HepG2 (cell line): ENCODE measurements around the gene USP12. TPM values are rescaled to one million over a fixed set of nuclear protein-coding genes. Genes with fewer than 3 reads are reported as not detected.

ENCODE experiments used
- ATAC-seq: fragments of 200-7000 bp; cut with Tn5 transposase; 3 replicates; pipeline ENCODE4 v1.9.1; 2020; ENCODE audit warnings: mild to moderate bottlenecking, moderate library complexity
- BruUV-seq: library from RNA; stranded (reverse); fragments of 400-500 nt; replicated peaks from 2 replicates; lab custom pipeline; 2021; lab: Mats Ljungman, UMichigan
- CTCF ChIA-PET: fragments of 300-600 bp; formaldehyde crosslinking; extraction: SDS; loops from one replicate; lab custom pipeline; 2021; ENCODE audit warnings: low total read pairs, inconsistent platforms, low intra/inter-chr PET ratio; lab: Yijun Ruan, JAX
- POLR2A ChIA-PET: fragments of 350-600 bp; sonication (Branson Sonifier 250); formaldehyde crosslinking; loops from one replicate; lab custom pipeline; 2020; ENCODE audit warnings: antibody characterized with exemption, inconsistent platforms; lab: Yijun Ruan, JAX
- DNase-seq: peaks from one replicate; pipeline ENCODE4 v3.0.0-alpha.2; 2015; ENCODE audit warnings: low spot score
- FAIRE-seq: peaks from 3 replicates; lab custom pipeline; 2011; peaks lifted over from hg19 to GRCh38; lab: Jason Lieb, UNC
- H2AFZ ChIP-seq: one replicate; pipeline ENCODE4 v1.6.1; 2011; ENCODE audit warnings: low read length, inconsistent platforms
- H3K27ac ChIP-seq: fragments of 300-600 bp; 3 replicates; pipeline ENCODE4 v1.8.0; 2011; ENCODE audit warnings: mixed run types, mild to moderate bottlenecking, mixed read lengths, low read length, inconsistent platforms; ENCODE audit not compliant: insufficient read depth; ENCODE audit errors: extremely low read length
- H3K27me3 ChIP-seq, 2 experiments: fragments of 200-600 bp in 1 of 2; 2 replicates in 1 of 2; 3 replicates in 1 of 2; pipeline versions ENCODE4 v1.6.0 to v1.8.0; 2011; ENCODE audit warnings: low read length in 2 of 2, mild to moderate bottlenecking in 2 of 2, moderate library complexity in 2 of 2, inconsistent platforms in 1 of 2; ENCODE audit not compliant: insufficient read depth in 2 of 2, control insufficient read depth in 1 of 2
- H3K36me3 ChIP-seq, 2 experiments: fragments of 200-600 bp in 1 of 2; replicated peaks in 1 of 2; 2 replicates in 1 of 2; 3 replicates in 1 of 2; pipeline versions ENCODE4 v1.5.1 to v1.8.0; 2011; ENCODE audit warnings: low read length in 2 of 2, inconsistent platforms in 1 of 2; ENCODE audit not compliant: insufficient read depth in 2 of 2, control insufficient read depth in 1 of 2
- H3K4me1 ChIP-seq: 2 replicates; pipeline ENCODE4 v1.5.1; 2012; ENCODE audit warnings: low read length, inconsistent platforms; ENCODE audit not compliant: insufficient read depth
- H3K4me2 ChIP-seq: 2 replicates; pipeline ENCODE4 v1.6.0; 2011; ENCODE audit warnings: low read depth, low read length, inconsistent platforms
- H3K4me3 ChIP-seq, 3 experiments: fragments of 200-600 bp in 1 of 3; sonication (generic), shearing (Covaris generic) in 1 of 3; replicated peaks in 1 of 3; 2 replicates each; pipeline ENCODE4 v1.5.1; 2011 to 2016; ENCODE audit warnings: low read length in 3 of 3, inconsistent platforms in 2 of 3, low read depth in 2 of 3, mild to moderate bottlenecking in 2 of 3, control low read depth in 1 of 3, mixed read lengths in 1 of 3; ENCODE audit not compliant: insufficient read depth in 1 of 3
- H3K79me2 ChIP-seq: one replicate; pipeline ENCODE4 v1.6.1; 2011; ENCODE audit warnings: low read length, inconsistent platforms; ENCODE audit not compliant: insufficient read depth
- H3K9ac ChIP-seq: 2 replicates; pipeline ENCODE4 v1.6.0; 2011; ENCODE audit warnings: mild to moderate bottlenecking, low read depth, low read length, inconsistent platforms; ENCODE audit not compliant: insufficient read depth
- H3K9me3 ChIP-seq: 2 replicates; pipeline ENCODE4 v1.5.1; 2012; ENCODE audit warnings: mild to moderate bottlenecking, low read length
- H4K20me1 ChIP-seq: 2 replicates; pipeline ENCODE4 v1.6.0; 2011; ENCODE audit warnings: inconsistent platforms, mild to moderate bottlenecking, low read length, moderate library complexity; ENCODE audit not compliant: insufficient read depth
- ADNP ChIP-seq: sonication (generic); formaldehyde crosslinking; IDR thresholded peaks from 2 replicates; pipeline ENCODE4 v1.4.0; 2020; ENCODE audit warnings: missing genetic modification reagents
- CEBPB ChIP-seq: IDR thresholded peaks from 2 replicates; pipeline ENCODE4 v1.6.1; 2011; ENCODE audit warnings: low read depth, low read length, improper control_type of control experiment, borderline replicate concordance
- CEBPG ChIP-seq: IDR thresholded peaks from 2 replicates; pipeline ENCODE4 v1.6.1; 2016
- DNMT1 ChIP-seq: sonication (generic); formaldehyde crosslinking; IDR thresholded peaks from 2 replicates; pipeline ENCODE4 v1.5.1; 2020; ENCODE audit warnings: mild to moderate bottlenecking, missing genetic modification reagents
- E2F5 ChIP-seq: sonication (generic); formaldehyde crosslinking; conservative IDR thresholded peaks from 2 replicates; pipeline ENCODE4 v1.4.0; 2020; ENCODE audit warnings: missing genetic modification reagents
- FOXP1 ChIP-seq, 2 experiments: fragments of 450-650 bp in 1 of 2; IDR thresholded peaks; 2 replicates each; pipeline ENCODE4 v1.6.1; 2017 to 2018; ENCODE audit warnings: antibody characterized with exemption in 1 of 2
- GABPA ChIP-seq, 2 experiments: IDR thresholded peaks; 2 replicates each; pipeline ENCODE4 v1.6.1; 2011 to 2016; ENCODE audit warnings: low read depth in 2 of 2, low read length in 1 of 2, missing biosample characterization in 1 of 2, missing genetic modification characterization in 1 of 2
- HNF4A ChIP-seq: sonication (generic); formaldehyde crosslinking; IDR thresholded peaks from 2 replicates; pipeline ENCODE4 v1.4.0; 2020; ENCODE audit warnings: missing genetic modification reagents
- PBX2 ChIP-seq: IDR thresholded peaks from 2 replicates; pipeline ENCODE4 v1.6.1; 2016; ENCODE audit warnings: control low read depth
- U2AF1 ChIP-seq: fragments of 200-400 bp; formaldehyde crosslinking; optimal IDR thresholded peaks from 2 replicates; pipeline ENCODE3; 2017; ENCODE audit warnings: mild to moderate bottlenecking, low read depth, low read length
- ZFP1 ChIP-seq: IDR thresholded peaks from 2 replicates; pipeline ENCODE4 v1.6.1; 2016
- ZNF609 ChIP-seq: sonication (generic); formaldehyde crosslinking; IDR thresholded peaks from 2 replicates; pipeline ENCODE4 v1.4.0; 2020; ENCODE audit warnings: mild to moderate bottlenecking, missing genetic modification reagents, borderline replicate concordance
- WGBS: methylation state at CpG from one replicate; pipeline ENCODE4 v1.1.6; 2017; ENCODE audit warnings: low lambda C conversion rate; 5-methylcytosine and 5-hydroxymethylcytosine counted together
- in situ Hi-C: cut with HindIII; loops from 2 replicates; pipeline ENCODE4 v1.10.0; 2017; ENCODE audit warnings: low pct_unique_long_range_greater_than_20kb; ENCODE audit not compliant: extremely low pct_ligation_motif_present
- intact Hi-C: fragments of 100-400 bp; cut with micrococcal nuclease; formaldehyde crosslinking; loops from one replicate; pipeline ENCODE4 v1.10.0; 2022; ENCODE audit not compliant: unreplicated experiment
- polyA plus RNA-seq, 8 experiments: library from polyadenylated mRNA; depleted of rRNA in 3 of 8; stranded (reverse) in 7 of 8; unstranded in 1 of 8; fragments of >200 nt; fragmentation: Illumina TruSeq in 4 of 8; extraction: Trizol in 4 of 8; gene quantifications; 2 replicates each; pipeline versions ENCODE4 v1.2.1 to v1.2.3, GENCODE V29; 2011 to 2016; ENCODE audit warnings: low read depth in 4 of 8, missing spikeins in 1 of 8, mixed read lengths in 1 of 8; ENCODE audit not compliant: insufficient read depth in 1 of 8
- total RNA-seq, 5 experiments: library from RNA; depleted of rRNA; stranded (reverse); fragments of >200 nt; fragmentation: Illumina TruSeq; extraction: Trizol; gene quantifications; 2 replicates each; pipeline ENCODE4 v1.2.3, GENCODE V29; 2016; ENCODE audit warnings: low read depth in 1 of 5

USP12 gene
- total and polyA plus RNA-seq, 2 of the 13 experiments (the other 11 are each of a cell fraction or from before 2014, with no cell fraction given) = 9.8 to 19.5 TPM

GRCh38 chr13:27194209-27194608, 22.6 kb upstream of the USP12 start:
- FAIRE-seq (no peak), ATAC-seq (no peak), DNase-seq (no peak)
- WGBS = 2% methylated on average over 3 of the region's 3 CpGs
- no peak overlapping the region for H3K9ac ChIP-seq
- TF ChIP-seq U2AF1 (no peak), CEBPB (peak; percentile 87), PBX2 (no peak), CEBPG (CRISPR knock-in tag) (peak; percentile 49; the same call in 1 of the 2 replicates), DNMT1 (CRISPR knock-in tag) (no peak), E2F5 (CRISPR knock-in tag) (no peak)
- H4K20me1 ChIP-seq = no peaks in the 10 kb centered on the region
- in situ Hi-C loops = no loop called here
- no peaks in the 10 kb centered on the region for H3K9me3 ChIP-seq
- intact Hi-C loops = no loop called here
- H3K4me2 ChIP-seq = no peak overlapping the region
- H3K27ac ChIP-seq = no peak overlapping the region
- BruUV-seq = no TSS peak
- no peaks in the 10 kb centered on the region for H3K4me1 ChIP-seq
- H3K27me3 ChIP-seq = peaks cover 1 to 3% of the 10 kb centered on the region in 2 experiments; a peak in 4 of 5 replicates
- no peaks in the 10 kb centered on the region for H3K79me2 ChIP-seq
- no peak overlapping the region for H2AFZ ChIP-seq
- no peaks in the 10 kb centered on the region for H3K36me3 ChIP-seq
- no peak overlapping the region for H3K4me3 ChIP-seq
- CTCF ChIA-PET = no interaction called here
- POLR2A ChIA-PET = no interaction called here

- H2AFZ ChIP-seq = no peak overlapping the region
- FAIRE-seq (no peak), ATAC-seq (no peak), DNase-seq (no peak)
- in situ Hi-C loops = no loop called here
- POLR2A ChIA-PET = no interaction called here
- H3K79me2 ChIP-seq = no peaks in the 10 kb centered on the region
- no peak overlapping the region for H3K9ac ChIP-seq
- no TSS peak for BruUV-seq
- H4K20me1 ChIP-seq = no peaks in the 10 kb centered on the region
- no peaks in the 10 kb centered on the region for H3K36me3 ChIP-seq
- H3K4me1 ChIP-seq = no peaks in the 10 kb centered on the region
- peaks cover 0 to under 1% of the 10 kb centered on the region in 2 experiments; a peak in 3 of 5 replicates for H3K27me3 ChIP-seq
- no peak overlapping the region for H3K27ac ChIP-seq
- intact Hi-C loops = no loop called here
- no peak overlapping the region for H3K4me2 ChIP-seq
- CTCF ChIA-PET = no interaction called here
- WGBS = 60% methylated on average over 10 of the region's 10 CpGs
- no peaks in the 10 kb centered on the region for H3K9me3 ChIP-seq
- no peak overlapping the region for H3K4me3 ChIP-seq
- TF ChIP-seq ZNF609 (no peak), ADNP (CRISPR knock-in tag) (no peak), HNF4A (CRISPR knock-in tag) (no peak), FOXP1 (IDR thresholded peaks at IDR 0.05) (no peak), FOXP1 (CRISPR knock-in tag; IDR thresholded peaks at IDR 0.05) (no peak), ZFP1 (no peak), GABPA (IDR thresholded peaks at IDR 0.05; ENCODE audit: low read depth, low read length) (no peak), GABPA (CRISPR knock-in tag; IDR thresholded peaks at IDR 0.05; ENCODE audit: low read depth) (no peak)
Observed at GRCh38 chr13:27193496-27193895, 21.9 kb upstream of the USP12 start.
